ENCODE measurements around the gene SLC5A12.

SLC5A12 gene

GRCh38 chr11:26765323-26765722 is 43.5 kb upstream of the SLC5A12 start:
- no peak for DNase-seq (ENCODE audit: low read depth in 1 of 2, low spot score in 1 of 2)
- Histone ChIP-seq H3K4me3 (replicated peaks; ENCODE audit: insufficient read depth, low read length) (no peak overlapping the region), H3K27me3 (ENCODE audit: insufficient read depth, poor library complexity, severe bottlenecking) (no peaks in the 10 kb centered on the region), H3K27ac (replicated peaks) (no peak overlapping the region)
- no peak for TF ChIP-seq GABPA (IDR thresholded peaks at IDR 0.05; ENCODE audit: low read depth)
- TF ChIP-seq, protein P1, sequence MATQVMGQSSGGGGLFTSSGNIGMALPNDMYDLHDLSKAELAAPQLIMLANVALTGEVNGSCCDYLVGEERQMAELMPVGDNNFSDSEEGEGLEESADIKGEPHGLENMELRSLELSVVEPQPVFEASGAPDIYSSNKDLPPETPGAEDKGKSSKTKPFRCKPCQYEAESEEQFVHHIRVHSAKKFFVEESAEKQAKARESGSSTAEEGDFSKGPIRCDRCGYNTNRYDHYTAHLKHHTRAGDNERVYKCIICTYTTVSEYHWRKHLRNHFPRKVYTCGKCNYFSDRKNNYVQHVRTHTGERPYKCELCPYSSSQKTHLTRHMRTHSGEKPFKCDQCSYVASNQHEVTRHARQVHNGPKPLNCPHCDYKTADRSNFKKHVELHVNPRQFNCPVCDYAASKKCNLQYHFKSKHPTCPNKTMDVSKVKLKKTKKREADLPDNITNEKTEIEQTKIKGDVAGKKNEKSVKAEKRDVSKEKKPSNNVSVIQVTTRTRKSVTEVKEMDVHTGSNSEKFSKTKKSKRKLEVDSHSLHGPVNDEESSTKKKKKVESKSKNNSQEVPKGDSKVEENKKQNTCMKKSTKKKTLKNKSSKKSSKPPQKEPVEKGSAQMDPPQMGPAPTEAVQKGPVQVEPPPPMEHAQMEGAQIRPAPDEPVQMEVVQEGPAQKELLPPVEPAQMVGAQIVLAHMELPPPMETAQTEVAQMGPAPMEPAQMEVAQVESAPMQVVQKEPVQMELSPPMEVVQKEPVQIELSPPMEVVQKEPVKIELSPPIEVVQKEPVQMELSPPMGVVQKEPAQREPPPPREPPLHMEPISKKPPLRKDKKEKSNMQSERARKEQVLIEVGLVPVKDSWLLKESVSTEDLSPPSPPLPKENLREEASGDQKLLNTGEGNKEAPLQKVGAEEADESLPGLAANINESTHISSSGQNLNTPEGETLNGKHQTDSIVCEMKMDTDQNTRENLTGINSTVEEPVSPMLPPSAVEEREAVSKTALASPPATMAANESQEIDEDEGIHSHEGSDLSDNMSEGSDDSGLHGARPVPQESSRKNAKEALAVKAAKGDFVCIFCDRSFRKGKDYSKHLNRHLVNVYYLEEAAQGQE (IDR thresholded peaks at IDR 0.05; ENCODE audit: insufficient replicate concordance, low read depth): no peak
- TF ChIP-seq SPI1 (IDR thresholded peaks at IDR 0.05; ENCODE audit: borderline replicate concordance, low read depth): no peak
- no peak for TF ChIP-seq CTCF (IDR thresholded peaks at IDR 0.05; ENCODE audit: insufficient read depth, low read length)

- no peak overlapping the region for H3K27ac ChIP-seq (replicated peaks)
- TF ChIP-seq, protein P1 (IDR thresholded peaks at IDR 0.05; ENCODE audit: insufficient replicate concordance, low read depth): no peak
- no peak for DNase-seq (ENCODE audit: low read depth in 1 of 2, low spot score in 1 of 2)
- H3K4me3 ChIP-seq (replicated peaks; ENCODE audit: insufficient read depth, low read length): no peak overlapping the region
- H3K27me3 ChIP-seq (ENCODE audit: insufficient read depth, poor library complexity, severe bottlenecking): no peaks in the 10 kb centered on the region
These were observed 43.0 kb upstream of the SLC5A12 start for GRCh38 chr11:26764825-26765224.

- H3K4me3 ChIP-seq (replicated peaks; ENCODE audit: insufficient read depth, low read length): no peak overlapping the region
- no peaks in the 10 kb centered on the region for H3K27me3 ChIP-seq (ENCODE audit: insufficient read depth, poor library complexity, severe bottlenecking)
- TF ChIP-seq CTCF (IDR thresholded peaks at IDR 0.05; ENCODE audit: insufficient read depth, low read length) (no peak), GABPA (IDR thresholded peaks at IDR 0.05; ENCODE audit: low read depth) (no peak), SPI1 (IDR thresholded peaks at IDR 0.05; ENCODE audit: borderline replicate concordance, low read depth) (no peak), POLR2AphosphoS5 (IDR thresholded peaks at IDR 0.05; ENCODE audit: low read depth) (no peak)
- TF ChIP-seq, protein P1 (IDR thresholded peaks at IDR 0.05; ENCODE audit: insufficient replicate concordance, low read depth): no peak
- no peak for DNase-seq (ENCODE audit: low read depth in 1 of 2, low spot score in 1 of 2)
- H3K27ac ChIP-seq (replicated peaks): no peak overlapping the region
These were observed 42.5 kb upstream of the SLC5A12 start for GRCh38 chr11:26764315-26764714.

DNA sequence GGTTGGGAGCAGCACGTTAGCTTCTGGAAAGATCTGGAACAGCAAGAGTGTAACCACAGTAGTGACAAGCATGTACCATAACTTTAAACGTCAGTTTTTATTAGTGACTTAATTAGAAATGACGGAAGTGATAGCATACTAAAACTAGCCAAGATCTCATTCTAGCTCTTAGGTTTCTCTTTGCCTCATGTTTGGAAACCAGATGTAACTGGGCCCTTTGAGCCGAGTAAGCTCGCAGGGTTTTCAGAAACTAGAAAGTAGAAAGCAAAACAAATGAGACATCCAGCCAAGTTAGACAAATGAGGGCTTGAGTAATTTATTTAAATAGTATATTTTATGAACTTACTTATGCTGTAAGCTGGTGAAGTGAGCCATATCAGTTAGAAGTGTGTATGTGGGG is 40.2 kb upstream of the SLC5A12 start:
- no peak overlapping the region for H3K4me3 ChIP-seq (replicated peaks; ENCODE audit: insufficient read depth, low read length)
- no peak for DNase-seq (ENCODE audit: low read depth in 1 of 2, low spot score in 1 of 2)
- no peaks in the 10 kb centered on the region for H3K27me3 ChIP-seq (ENCODE audit: insufficient read depth, poor library complexity, severe bottlenecking)
- no peak for TF ChIP-seq CTCF (IDR thresholded peaks at IDR 0.05; ENCODE audit: insufficient read depth, low read length)
- no peak for TF ChIP-seq SPI1 (IDR thresholded peaks at IDR 0.05; ENCODE audit: borderline replicate concordance, low read depth)
- TF ChIP-seq, protein P1 (IDR thresholded peaks at IDR 0.05; ENCODE audit: insufficient replicate concordance, low read depth): no peak
- TF ChIP-seq POLR2AphosphoS5 (IDR thresholded peaks at IDR 0.05; ENCODE audit: low read depth): no peak
- TF ChIP-seq GABPA (IDR thresholded peaks at IDR 0.05; ENCODE audit: low read depth): no peak
- H3K27ac ChIP-seq (replicated peaks): no peak overlapping the region

All from HL-60 (cell line).